Endothelial cell of umbilical vein (primary cell): ENCODE data around the gene KCNJ5.

Experiments
- EZH2 ChIP-seq: IDR thresholded peaks from 2 replicates; pipeline ENCODE4 v1.6.1; 2012; ENCODE audit warnings: borderline replicate concordance, low read depth, mild to moderate bottlenecking, moderate library complexity, low read length, inconsistent platforms; ENCODE audit not compliant: severe bottlenecking
- JUN ChIP-seq: IDR thresholded peaks from 2 replicates; pipeline ENCODE4 v1.6.1; 2011; ENCODE audit warnings: borderline replicate concordance, low read depth; ENCODE audit not compliant: insufficient read length, insufficient read depth
- MYC ChIP-seq: IDR thresholded peaks from one replicate; pipeline ENCODE4 v1.6.1; 2011; ENCODE audit warnings: mild to moderate bottlenecking, low read depth, low read length
- POLR2A ChIP-seq: IDR thresholded peaks from 2 replicates; pipeline ENCODE4 v1.6.1; 2012; ENCODE audit warnings: low read depth, mild to moderate bottlenecking, control low read depth, low read length
- POLR2AphosphoS5 ChIP-seq: IDR thresholded peaks from 2 replicates; pipeline ENCODE4 v1.6.1; 2012; ENCODE audit warnings: low read depth, mild to moderate bottlenecking, control low read depth, low read length, moderate library complexity; ENCODE audit not compliant: insufficient read depth
- TF ChIP-seq, protein P1 (sequence below), 2 donors: IDR thresholded peaks; 1 replicate in 1 of 2; 2 replicates in 1 of 2; pipeline ENCODE4 v1.5.1; 2011; ENCODE audit warnings: low read length in 2 of 2, mild to moderate bottlenecking in 2 of 2, moderate library complexity in 2 of 2, control low read depth in 1 of 2, inconsistent platforms in 1 of 2, low read depth in 1 of 2; ENCODE audit not compliant: insufficient read depth in 1 of 2; ENCODE audit errors: extremely low read depth in 1 of 2

DNA sequence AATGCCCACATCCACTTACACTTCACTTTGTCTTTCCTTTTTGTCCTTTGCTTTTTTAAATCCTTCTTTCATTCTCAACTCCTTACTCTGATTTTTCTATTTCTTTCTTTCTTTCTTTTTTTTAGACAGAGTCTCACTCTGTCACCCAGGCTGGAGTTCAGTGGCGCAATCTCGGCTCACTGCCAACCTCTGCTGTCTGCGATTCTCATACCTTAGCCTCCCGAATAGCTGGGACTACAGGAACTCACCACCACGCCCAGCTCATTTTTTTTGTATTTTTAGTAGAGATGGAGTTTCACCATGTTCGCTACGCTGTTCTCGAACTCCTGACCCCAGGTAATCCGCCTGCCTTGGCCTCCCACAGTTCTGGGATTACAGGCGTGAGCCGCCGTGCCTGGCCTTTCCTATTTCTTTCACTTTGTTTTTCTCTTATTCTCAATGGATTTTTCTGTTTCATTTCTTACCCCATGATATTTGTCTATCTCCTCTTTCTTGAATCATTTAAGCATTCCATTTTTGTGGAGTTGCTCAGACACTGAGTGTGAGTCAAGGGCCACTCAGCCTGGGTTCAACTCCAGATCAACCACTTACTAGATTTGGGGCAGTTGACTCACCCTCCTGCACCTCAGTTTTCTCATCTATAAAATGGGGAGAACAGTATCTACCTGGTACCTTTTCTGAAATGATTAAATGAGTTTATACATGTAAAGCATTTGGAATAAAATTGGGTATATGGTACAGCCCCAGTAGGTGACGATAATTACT, 7.6 kb downstream of the KCNJ5 start:
- TF ChIP-seq POLR2A = no peak
- TF ChIP-seq MYC = no peak
- TF ChIP-seq, protein P1, sequence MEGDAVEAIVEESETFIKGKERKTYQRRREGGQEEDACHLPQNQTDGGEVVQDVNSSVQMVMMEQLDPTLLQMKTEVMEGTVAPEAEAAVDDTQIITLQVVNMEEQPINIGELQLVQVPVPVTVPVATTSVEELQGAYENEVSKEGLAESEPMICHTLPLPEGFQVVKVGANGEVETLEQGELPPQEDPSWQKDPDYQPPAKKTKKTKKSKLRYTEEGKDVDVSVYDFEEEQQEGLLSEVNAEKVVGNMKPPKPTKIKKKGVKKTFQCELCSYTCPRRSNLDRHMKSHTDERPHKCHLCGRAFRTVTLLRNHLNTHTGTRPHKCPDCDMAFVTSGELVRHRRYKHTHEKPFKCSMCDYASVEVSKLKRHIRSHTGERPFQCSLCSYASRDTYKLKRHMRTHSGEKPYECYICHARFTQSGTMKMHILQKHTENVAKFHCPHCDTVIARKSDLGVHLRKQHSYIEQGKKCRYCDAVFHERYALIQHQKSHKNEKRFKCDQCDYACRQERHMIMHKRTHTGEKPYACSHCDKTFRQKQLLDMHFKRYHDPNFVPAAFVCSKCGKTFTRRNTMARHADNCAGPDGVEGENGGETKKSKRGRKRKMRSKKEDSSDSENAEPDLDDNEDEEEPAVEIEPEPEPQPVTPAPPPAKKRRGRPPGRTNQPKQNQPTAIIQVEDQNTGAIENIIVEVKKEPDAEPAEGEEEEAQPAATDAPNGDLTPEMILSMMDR (IDR thresholded peaks at IDR 0.05; ENCODE audit: extremely low read depth in 1 of 2, insufficient read depth in 1 of 2, low read depth in 1 of 2, low read length in 2 of 2) = no peak
- TF ChIP-seq POLR2AphosphoS5 = no peak
- TF ChIP-seq EZH2 = no peak
- no peak for TF ChIP-seq JUN
